OCI-LY3 (cell line): ENCODE measurements around the gene RERE.

ENCODE experiments used
- EZH2phosphoT487 ChIP-seq: fragments of 200-600 bp; shearing (Covaris generic); IDR thresholded peaks from 2 replicates; pipeline ENCODE4 v1.6.1; 2018; ENCODE audit warnings: antibody characterized with exemption, mixed run types, low read depth
- TF ChIP-seq, protein P1 (sequence below): fragments of 200-600, 300-600 bp; sonication (generic); IDR thresholded peaks from 2 replicates; pipeline ENCODE4 v1.5.1; 2014; ENCODE audit warnings: antibody characterized with exemption, low read length, low read depth

DNA sequence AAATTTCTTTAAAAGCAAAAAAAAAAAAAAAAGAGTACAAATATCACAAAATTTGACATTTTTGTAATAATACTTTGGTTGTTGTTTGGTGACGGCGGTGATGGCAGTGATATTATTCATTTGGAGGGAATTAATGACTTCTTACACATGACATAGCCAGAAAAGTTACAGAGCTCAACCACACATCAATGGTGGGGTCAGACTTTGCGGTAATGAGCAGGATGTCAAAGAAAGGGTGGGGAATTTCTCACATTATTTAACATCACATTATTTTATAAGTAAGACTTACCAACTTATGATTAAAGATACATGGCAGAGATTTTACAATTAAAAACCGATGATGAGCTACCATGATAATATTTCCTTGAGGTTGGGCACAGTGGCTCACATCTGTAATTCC lies 248.2 kb downstream of the RERE start:
- TF ChIP-seq, protein P1, sequence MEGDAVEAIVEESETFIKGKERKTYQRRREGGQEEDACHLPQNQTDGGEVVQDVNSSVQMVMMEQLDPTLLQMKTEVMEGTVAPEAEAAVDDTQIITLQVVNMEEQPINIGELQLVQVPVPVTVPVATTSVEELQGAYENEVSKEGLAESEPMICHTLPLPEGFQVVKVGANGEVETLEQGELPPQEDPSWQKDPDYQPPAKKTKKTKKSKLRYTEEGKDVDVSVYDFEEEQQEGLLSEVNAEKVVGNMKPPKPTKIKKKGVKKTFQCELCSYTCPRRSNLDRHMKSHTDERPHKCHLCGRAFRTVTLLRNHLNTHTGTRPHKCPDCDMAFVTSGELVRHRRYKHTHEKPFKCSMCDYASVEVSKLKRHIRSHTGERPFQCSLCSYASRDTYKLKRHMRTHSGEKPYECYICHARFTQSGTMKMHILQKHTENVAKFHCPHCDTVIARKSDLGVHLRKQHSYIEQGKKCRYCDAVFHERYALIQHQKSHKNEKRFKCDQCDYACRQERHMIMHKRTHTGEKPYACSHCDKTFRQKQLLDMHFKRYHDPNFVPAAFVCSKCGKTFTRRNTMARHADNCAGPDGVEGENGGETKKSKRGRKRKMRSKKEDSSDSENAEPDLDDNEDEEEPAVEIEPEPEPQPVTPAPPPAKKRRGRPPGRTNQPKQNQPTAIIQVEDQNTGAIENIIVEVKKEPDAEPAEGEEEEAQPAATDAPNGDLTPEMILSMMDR, result no peak
- no peak for TF ChIP-seq EZH2phosphoT487
